GM21526 (cell line): ENCODE results near the gene PEAR1.
"Not testable (repeated sequence)": the region's sequence is repeated elsewhere in the genome, so short reads cannot be mapped to it uniquely, and the experiment has no call there.

Experiments used
- ATAC-seq: cut with Tn5 transposase; IDR thresholded peaks from one replicate; pipeline ENCODE4 v1.9.1; 2021; ENCODE audit warnings: moderate library complexity; ENCODE audit not compliant: unreplicated experiment, low FRiP score

The PEAR1 gene

DNA sequence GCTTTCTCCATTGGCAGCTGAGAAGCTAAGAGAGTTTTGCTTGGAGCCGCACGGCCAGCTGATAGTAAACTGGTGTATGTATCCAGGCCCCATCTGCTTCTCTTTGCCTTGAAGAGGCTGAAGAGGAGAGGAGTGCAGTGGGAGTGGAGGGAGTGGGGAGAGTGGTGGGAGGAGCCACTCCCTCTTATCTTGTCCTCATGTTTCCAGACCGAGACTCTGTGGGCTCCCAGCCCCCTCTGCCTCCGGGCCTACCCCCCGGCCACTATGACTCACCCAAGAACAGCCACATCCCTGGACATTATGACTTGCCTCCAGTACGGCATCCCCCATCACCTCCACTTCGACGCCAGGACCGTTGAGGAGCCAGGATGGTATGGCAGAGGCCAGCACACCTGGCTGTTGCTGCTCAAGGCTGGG lies 20.9 kb downstream of the PEAR1 start:
- no peak for ATAC-seq

GRCh38 chr1:156920233-156921052 lies 26.9 kb downstream of the PEAR1 start, which contains the start of gene LRRC71:
Gene LRRC71, plus strand, starts transcription at chr1:156920632. Its CDS starts 172 bp downstream, at chr1:156920804.
- no peak for ATAC-seq

DNA sequence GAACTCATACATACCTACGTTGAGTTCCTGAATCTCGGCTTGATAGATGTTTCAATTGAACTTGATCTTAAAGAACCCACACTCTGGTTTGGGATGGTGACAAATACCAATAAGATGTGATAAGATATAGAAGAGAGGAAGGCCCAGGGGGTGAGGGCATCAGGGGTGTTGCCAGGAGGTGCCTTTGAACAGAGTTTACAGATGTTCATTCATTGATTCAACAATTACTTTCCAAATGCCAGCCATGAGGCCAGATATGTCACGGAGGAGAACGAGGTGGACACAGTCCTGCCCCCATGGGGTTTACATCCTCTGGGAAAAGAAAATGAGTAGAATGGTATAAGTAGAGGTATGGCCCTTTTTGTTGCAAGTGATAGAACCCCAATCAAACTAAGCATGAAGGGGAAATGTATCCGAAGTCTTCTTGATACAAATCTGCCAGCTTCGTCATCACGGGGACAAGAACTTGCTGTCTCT lies 27.6 kb downstream of the PEAR1 start:
- ATAC-seq = no peak

- ATAC-seq = no peak
Measured at GRCh38 chr1:156922986-156923669, 29.6 kb downstream of the PEAR1 start.

- ATAC-seq = no peak
Measured at GRCh38 chr1:156923670-156924477, 30.4 kb downstream of the PEAR1 start.

- no peak for ATAC-seq
Measured at GRCh38 chr1:156924478-156925153, 31.1 kb downstream of the PEAR1 start.

- no peak for ATAC-seq
Measured at GRCh38 chr1:156925154-156926010, 31.9 kb downstream of the PEAR1 start.

DNA sequence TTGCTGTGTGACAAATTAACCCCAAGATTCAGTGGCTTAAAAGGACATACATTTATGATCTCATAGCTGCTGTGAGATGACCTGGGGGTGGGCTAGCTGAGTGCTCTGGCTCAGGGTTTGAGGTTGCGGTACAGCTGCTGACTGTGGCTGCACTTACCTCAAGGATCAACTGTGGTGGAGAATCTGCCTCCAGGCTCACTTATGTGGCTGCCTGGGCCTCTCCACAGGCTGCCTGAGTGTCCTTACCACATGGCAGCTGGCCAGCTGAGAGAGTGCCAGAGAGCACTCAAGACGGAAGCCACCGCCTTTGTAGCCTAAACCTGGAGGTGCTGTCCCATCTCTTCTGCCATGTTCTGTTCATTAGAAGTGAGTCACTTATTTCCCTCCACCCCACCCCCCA lies 32.7 kb downstream of the PEAR1 start:
- ATAC-seq = no peak

GRCh38 chr1:156926695-156927094 lies 33.2 kb downstream of the PEAR1 start:
- ATAC-seq = not testable (repeated sequence)

DNA sequence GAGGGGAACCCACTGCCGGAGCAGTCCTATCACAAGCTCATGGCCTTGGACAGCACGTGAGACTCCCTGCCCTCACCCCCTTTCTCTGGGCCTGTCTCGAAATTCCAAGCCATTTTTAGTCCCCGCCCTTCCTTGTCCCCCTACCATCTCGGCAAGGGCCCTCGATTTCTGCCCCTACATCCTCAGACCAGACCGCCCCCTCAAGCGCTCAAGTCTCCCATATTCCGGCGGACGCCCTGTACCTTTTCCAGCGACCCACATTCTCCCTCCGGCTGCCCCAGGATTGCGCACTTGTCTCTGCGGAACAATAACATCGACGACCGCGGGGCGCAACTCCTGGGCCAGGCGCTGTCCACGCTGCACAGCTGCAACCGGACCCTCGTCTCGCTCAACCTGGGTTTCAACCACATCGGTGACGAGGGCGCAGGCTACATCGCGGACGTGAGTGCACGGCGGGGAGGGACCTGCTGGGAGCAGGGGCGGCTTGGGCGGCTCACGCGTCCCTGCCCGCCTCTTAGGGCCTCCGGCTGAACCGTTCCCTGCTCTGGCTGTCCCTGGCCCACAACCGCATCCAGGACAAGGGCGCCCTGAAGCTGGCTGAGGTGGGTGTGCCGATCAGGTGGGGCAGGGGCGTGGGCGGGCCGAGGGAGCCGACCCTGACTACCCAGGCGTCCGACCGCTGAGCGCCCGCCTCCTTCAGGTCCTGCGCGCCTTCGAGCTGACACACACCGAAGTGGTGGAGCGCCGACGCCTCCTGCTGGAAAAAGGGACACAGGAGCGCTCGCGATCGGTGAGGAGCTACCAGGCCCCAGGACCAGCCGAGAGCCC lies 33.9 kb downstream of the PEAR1 start:
- no peak for ATAC-seq

DNA sequence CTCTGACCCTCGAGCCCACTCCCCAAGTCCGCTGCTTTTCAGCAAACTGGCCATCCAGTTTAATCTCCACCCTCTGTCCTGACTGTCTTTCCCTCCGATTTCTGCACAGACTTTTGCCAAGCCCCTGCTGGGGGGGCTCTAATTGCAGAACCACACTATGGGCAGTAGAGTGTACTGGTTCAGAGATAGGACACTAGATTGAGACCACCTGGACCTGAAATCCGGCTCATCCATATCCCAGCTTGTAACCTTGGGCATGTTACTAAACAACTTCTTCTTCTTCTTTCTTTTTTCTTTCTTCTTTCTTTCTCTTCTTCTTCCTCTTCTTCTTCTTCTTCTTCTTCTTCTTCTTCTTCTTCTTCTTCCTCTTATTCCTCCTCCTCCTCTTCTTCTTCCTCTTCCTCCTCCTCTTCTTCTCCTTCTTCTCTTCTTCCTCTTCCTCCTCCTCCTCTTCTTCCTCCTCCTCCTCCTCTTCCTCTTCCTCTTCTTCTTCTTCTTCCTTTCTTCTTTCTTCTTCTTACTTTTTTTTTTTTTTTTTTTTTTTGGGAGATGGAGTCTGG lies 34.6 kb downstream of the PEAR1 start:
- ATAC-seq = no peak

- no peak for ATAC-seq
Measured at GRCh38 chr1:156929596-156930238, 36.2 kb downstream of the PEAR1 start.

GRCh38 chr1:156930483-156930882 lies 37.0 kb downstream of the PEAR1 start:
- no peak for ATAC-seq

DNA sequence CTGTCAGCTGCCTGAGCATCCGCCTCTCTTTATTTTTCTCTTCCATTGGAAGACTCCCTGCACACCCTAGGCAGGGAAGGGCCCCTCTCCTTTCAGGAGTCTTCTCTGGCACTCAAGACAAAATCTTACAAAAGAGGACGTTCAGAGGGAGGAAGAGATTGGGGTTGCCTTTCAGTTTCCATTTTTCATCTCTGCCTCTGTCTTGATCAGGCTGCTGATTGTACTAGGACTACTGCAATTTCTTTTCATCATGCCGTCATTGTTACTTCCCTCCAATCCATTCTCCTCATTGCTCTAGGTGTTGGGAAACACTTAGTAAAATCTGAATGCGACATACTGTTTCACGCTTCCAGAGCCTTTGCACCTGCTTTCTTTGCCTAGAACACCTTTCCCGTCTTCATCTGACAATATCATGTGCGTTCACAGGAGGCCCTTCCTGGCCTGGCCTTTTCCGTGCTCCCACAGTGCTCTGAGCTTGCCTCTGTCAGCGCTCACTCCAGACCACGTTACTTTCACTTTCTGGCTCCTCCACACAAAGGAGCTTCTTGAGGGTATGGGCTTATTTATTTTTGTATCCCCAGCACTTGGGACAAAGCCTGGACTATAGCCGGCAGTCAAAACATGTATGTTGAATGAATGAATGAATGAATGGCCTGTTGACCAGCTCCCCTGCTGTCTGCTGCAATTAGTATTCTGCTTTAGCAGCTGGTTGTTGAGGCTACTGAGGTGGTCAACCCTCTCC lies 37.9 kb downstream of the PEAR1 start:
- ATAC-seq = no peak

DNA sequence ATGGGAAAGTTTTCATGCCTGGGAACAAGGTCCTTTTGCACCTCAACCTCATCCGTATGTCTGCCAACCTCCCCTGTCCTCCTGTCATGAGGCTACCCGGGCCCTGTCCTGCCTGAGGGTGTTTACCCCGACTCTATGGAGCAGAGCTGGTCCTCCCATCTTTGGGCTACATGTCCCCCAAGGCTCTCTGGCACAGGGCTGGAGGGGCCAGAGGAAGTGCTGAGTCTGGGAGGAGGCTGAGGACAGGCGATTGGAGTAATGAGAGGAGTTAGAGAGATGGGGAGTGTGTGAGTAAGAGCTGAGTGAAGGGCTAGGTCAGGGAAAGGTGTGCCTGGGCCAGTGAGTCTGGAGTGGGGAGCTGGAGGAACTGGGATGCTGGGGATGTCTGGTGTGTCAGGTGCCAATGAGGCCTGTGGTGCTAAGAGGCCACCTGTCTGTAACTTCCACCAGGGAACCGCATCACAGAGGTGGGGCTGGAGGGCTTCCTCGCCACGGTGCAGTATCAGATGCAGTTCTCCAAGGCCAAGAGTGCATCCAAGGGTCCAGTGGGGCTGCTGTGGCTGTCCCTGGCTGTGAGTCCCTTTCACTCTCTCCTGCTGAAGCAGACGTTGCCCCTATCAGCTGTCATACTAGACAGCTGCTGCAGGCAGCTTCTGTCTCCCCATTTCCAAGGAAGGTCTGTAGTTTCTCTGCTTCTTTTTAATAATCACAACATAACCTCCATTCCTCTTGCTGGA lies 38.6 kb downstream of the PEAR1 start:
- ATAC-seq = no peak

- ATAC-seq = no peak
Measured at GRCh38 chr1:156933136-156933535, 39.6 kb downstream of the PEAR1 start.
